Stimulated activated CD4-positive, alpha-beta T cell treated with anti-CD3 and anti-CD28 coated beads, Interleukin-1b, Interleukin-23, amount 100 ng/mL, for 4 hours (primary cell): Measurements from ENCODE around the gene ERMARD.
A peak's percentile ranks its signal among the peaks of the same experiment; 100 is the strongest.
"Not testable (repeated sequence)": the region's sequence is repeated elsewhere in the genome, so short reads cannot be mapped to it uniquely, and the experiment has no call there.

ENCODE experiments used
- DNase-seq, 2 donors: peaks; one replicate each; pipeline ENCODE4 v3.0.0-alpha.2; 2020; ENCODE audit warnings: low read depth in 2 of 2

The ERMARD gene

GRCh38 chr6:169738204-169738975, 13.0 kb upstream of the ERMARD start:
- no peak for DNase-seq

GRCh38 chr6:169738976-169739529, 12.4 kb upstream of the ERMARD start:
- no peak for DNase-seq

- no peak for DNase-seq
Measured at GRCh38 chr6:169741344-169741743, 10.1 kb upstream of the ERMARD start.

- DNase-seq = no peak
Measured at GRCh38 chr6:169745405-169745804, 6.0 kb upstream of the ERMARD start.

- no peak for DNase-seq
Measured at GRCh38 chr6:169746556-169746955, 4.9 kb upstream of the ERMARD start.

- peak in 1 of 2 donors; percentile 5 for DNase-seq
Measured at GRCh38 chr6:169752074-169752623, 727 bp downstream of the ERMARD start.

GRCh38 chr6:169755162-169755561, 3.7 kb downstream of the ERMARD start:
- DNase-seq = no peak

- no peak for DNase-seq
Measured at GRCh38 chr6:169763308-169763707, 11.9 kb downstream of the ERMARD start.

- no peak for DNase-seq
Measured at GRCh38 chr6:169763881-169764280, 12.5 kb downstream of the ERMARD start.

GRCh38 chr6:169765789-169766188, 14.4 kb downstream of the ERMARD start:
- DNase-seq = not testable (repeated sequence)

GRCh38 chr6:169766232-169766631, 14.8 kb downstream of the ERMARD start:
- DNase-seq = no peak

- DNase-seq = no peak
Measured at GRCh38 chr6:169766921-169767736, 15.7 kb downstream of the ERMARD start.

GRCh38 chr6:169774347-169774746, 22.9 kb downstream of the ERMARD start:
- no peak for DNase-seq

GRCh38 chr6:169775321-169775720, 23.9 kb downstream of the ERMARD start:
- no peak for DNase-seq

- DNase-seq = no peak
Measured at GRCh38 chr6:169776379-169776778, 25.0 kb downstream of the ERMARD start.

GRCh38 chr6:169777896-169778295, 26.5 kb downstream of the ERMARD start:
- DNase-seq = no peak

GRCh38 chr6:169778646-169779045, 27.2 kb downstream of the ERMARD start:
- DNase-seq = no peak

GRCh38 chr6:169779092-169779815, 27.8 kb downstream of the ERMARD start:
- DNase-seq = no peak

- DNase-seq = no peak
Measured at GRCh38 chr6:169779896-169780295, 28.5 kb downstream of the ERMARD start.

- DNase-seq = no peak
Measured at GRCh38 chr6:169780571-169781091, 29.2 kb downstream of the ERMARD start.

GRCh38 chr6:169782966-169783365, 31.5 kb downstream of the ERMARD start:
- DNase-seq = no peak
